ENCODE results near the gene SGCA. TPM values are rescaled to one million over a fixed set of nuclear protein-coding genes. Genes with fewer than 3 reads are reported as not detected.

SGCA gene
- total RNA-seq, 1 donor from 2014 or later: 159 TPM

DNA sequence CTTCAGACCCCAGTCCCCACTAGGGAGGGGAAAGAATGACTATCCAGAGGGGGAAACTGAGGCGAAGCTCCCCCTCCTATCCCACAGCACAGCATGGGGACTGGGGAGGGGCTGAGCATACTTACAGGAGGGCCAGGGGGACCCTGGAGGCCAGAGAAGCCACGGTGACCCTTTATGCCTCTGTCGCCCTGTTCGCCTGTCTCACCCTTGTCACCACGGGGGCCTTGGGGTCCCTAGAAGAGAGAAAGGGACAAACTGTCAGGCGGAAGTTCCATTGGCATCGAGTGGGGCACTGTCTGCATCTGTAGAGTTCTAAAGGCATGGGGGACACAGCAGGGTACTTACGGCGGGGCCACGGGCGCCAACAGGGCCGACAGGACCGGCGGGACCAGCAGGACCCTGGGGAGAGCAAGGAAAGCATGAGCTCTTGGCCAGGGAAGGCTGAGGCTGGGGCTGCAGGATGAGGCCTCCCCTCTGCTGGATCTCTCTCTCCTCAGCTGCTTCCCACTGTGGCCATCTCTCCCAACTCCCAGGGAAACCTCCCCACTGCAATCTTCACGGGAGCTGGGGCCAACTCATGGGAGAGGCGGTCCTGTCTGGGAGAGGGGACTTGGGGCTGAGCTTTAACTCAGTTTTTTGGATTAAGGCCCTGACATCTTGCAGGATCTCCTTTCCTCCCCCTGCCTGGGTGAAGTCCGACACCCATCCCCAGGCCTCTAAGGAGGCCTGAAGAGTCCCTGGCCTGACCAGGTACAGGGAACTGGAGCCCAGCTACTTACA, 22.1 kb downstream of the SGCA start:
- DNase-seq (ENCODE audit: low spot score): no peak
- intact Hi-C loops (cut with DNase I): no loop called here

DNA sequence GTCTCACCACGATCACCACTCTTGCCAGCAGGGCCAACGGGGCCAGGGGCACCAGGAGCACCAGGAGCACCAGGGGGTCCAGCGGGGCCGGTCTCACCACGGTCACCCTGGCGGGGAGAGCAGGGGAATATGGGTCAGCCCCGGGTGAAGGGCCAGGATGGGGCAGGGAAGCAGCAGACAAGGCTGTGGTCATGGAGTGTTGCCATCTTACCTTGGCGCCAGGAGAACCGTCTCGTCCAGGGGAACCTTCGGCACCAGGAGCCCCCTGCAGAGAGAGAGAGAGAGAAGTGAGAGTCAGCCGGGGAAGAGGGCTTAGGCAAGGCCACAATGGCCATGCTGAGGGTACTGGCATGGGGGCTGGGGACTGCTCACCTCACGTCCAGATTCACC, 22.7 kb downstream of the SGCA start:
- no peak for DNase-seq (ENCODE audit: low spot score)
- intact Hi-C loops (cut with DNase I): no loop called here

DNA sequence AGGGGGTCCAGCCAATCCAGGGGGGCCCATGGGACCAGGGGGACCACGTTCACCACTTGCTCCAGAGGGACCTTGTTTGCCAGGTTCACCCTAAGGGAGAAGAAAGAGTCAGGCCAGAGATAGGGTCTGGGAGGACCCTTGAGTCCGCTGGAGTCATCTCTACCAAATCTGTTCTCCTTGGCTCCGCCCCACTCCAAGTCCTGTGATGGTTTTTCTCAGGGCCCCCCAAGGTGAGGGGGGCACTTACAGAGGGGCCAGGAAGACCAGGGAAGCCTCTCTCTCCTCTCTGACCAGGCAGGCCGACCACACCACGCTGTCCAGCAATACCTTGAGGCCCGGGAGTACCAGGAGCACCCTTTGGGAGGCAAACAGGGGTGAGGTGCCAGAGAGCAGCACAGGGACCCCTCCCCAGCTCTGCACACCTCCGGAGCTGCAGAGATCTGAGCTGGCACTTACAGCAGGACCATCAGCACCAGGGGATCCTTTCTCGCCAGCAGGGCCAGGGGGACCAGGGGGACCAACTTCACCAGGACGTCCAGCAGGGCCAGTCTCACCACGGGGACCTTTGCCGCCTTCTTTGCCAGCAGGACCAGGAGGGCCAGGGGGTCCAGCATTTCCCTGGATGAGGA, 23.2 kb downstream of the SGCA start:
- no peak for DNase-seq (ENCODE audit: low spot score)
- intact Hi-C loops (cut with DNase I): no loop called here

DNA sequence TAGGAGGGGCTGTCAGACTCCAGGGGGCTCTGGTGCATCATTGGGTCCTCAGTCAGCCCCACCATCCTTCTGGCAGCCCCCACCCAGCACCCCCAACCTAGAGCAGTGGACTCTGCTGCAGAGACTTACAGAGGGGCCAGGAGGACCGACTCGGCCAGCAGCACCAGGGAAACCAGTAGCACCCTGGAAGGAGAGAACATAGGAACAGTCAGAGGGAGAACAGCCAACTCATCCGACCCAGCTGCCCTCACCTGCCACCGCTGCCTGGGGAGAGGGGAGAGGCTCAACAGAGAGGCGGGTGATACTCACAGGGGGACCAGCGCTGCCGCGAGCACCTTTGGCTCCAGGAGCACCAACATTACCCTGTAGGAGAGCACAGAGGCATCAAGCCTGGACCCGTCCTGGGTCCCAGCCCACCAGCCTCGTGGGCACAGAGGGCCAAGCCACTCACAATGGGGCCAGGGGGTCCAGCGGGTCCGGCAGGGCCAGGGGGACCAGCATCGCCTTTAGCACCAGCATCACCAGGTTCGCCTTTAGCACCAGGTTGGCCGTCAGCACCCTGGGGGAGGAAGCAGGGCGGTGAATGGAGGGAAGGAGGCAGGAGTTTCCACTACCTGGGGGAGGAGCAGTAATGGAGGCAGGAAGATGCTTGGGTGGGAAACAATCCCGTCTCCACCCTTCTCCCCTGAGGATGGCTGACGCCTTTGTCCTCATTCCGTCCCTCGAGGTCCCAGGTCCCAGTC, 23.9 kb downstream of the SGCA start:
- DNase-seq (ENCODE audit: low spot score): no peak
- intact Hi-C loops (cut with DNase I): no loop called here

DNA sequence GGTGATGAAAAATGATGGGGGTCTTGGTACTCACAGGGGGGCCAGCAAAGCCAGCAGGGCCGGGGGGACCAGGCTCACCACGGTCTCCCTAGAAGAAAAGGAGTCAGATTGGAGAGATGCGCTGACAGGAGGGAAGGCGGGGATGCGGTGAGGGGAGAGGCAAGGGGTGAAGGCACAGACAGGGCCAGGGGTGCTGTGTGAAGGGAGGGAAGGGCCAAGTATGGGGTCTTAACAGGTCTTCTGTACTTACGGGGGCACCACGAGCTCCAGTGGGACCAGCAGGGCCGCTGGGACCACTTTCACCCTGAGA, 24.4 kb downstream of the SGCA start:
- intact Hi-C loops (cut with DNase I): no loop called here
- no peak for DNase-seq (ENCODE audit: low spot score)

DNA sequence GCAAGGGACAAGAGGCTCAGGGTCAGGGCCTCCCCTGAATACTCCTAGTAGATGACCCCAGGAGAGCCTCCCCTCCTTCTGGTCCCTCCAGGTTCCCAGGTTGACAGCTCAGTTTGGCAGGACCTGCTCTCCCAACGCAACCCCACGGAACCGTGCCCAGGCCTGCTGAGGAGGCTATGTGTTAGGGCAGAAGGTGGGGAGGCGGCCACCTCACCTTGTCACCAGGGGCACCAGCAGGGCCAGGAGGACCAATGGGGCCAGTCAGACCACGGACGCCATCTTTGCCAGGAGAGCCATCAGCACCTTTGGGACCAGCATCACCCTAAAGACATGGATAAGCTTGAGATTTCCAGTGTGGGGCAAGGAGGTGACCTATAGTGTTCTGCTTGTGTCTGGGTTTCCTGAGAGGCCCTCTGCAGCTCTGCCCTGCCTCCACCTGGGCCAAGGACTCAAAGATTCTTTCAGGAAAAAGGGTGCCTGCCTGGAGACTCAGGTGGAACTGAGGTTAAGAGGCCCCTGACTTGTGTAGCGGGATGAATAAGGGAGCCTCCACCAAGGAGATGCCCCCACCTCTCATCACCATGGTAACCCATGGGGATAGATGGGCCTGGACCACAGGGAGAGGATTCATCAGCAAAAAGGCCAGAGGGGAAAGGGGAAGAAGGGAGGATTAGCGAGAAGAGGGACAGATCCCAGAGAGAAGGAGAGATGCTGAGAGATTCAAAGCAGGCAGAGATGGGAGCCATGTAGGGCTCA, 25.0 kb downstream of the SGCA start:
- intact Hi-C loops (cut with DNase I): no loop called here
- no peak for DNase-seq (ENCODE audit: low spot score)

DNA sequence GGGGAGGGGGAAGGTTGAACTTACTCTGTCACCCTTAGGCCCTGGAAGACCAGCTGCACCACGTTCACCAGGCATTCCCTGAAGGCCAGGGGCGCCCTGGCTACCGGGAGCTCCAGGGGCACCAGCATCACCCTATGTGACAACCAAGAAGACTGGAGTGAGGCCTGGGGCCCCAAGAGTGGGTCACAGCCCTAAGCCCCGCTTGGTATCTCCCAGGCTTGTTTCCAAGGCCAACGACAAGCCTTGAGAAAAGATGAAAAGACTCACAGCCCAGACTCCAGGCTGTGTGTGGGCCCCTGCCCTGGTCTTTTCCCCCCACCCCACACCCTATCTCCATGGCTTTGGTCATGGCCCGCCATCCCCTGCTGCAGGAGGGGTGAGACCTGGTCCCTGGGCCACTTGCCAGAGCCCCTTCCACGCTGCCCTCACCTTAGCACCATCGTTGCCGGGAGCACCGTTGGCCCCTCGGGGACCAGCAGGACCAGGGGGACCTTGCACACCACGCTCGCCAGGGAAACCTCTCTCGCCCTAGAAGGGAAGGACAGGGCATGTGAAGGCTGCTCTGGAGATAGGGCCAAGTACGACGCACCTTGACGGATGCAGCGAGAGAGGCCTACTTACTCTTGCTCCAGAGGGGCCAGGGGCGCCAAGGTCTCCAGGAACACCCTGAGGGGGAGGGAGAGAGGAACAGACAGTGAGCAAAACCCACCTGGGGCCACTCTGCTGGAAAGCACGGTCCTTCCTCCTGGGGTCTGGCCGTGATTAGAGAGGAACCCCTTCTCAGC, 25.7 kb downstream of the SGCA start:
- intact Hi-C loops (cut with DNase I): no loop called here
- DNase-seq (ENCODE audit: low spot score): no peak

DNA sequence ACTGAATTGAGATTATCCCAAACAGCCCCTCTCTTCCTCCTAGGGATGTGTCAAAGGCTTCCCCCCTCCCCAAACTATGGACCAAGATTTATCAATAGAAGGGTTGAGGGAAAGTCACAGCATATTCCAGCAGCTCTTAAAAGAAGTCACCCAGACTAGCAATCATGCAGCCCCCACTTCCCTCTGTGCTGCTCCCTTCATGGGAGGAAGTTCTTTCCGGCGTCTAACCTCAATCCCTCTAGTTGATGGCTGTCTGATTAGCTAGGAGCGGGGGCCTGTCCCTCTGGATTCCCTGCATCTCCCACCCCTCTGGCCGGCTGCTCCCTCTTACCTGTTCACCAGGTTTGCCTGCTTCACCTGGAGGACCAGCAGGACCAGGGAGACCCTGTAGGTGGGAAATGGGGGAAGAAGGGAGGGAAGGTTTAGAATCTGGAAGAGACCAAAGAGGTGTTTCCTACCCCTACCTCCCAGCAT, 26.4 kb downstream of the SGCA start:
- intact Hi-C loops (cut with DNase I): no loop called here
- no peak for DNase-seq (ENCODE audit: low spot score)

DNA sequence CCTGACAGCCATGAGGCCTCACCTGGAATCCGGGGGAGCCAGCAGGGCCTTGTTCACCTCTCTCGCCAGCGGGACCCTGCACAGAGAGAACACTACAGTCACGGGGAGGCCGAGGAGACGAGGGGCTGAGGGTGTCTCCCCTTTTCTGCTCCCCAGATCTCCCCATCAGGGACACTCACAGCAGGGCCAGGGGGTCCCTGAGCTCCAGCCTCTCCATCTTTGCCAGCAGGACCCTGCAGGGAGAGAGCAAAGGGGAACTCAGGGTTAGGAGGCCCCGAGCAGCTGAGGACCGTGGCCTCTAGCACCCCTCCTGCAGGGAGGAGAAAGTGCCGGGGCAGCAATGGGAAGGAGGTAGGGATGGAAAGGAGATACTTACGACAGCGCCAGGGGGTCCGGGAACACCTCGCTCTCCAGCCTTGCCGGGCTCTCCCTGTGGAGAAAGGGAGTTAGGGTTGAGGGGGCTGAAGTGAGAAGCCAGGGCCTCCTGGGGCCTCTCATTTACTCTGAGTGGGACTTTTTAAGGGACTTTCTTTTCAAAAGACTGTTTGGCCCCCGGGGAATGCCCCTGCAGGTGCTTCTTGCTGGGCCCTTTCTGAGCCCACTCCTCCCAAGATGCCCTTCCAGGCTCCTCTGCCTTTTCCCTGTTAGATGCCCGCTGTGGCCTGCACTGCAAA, 26.9 kb downstream of the SGCA start:
- intact Hi-C loops (cut with DNase I): no loop called here
- DNase-seq (ENCODE audit: low spot score): no peak

DNA sequence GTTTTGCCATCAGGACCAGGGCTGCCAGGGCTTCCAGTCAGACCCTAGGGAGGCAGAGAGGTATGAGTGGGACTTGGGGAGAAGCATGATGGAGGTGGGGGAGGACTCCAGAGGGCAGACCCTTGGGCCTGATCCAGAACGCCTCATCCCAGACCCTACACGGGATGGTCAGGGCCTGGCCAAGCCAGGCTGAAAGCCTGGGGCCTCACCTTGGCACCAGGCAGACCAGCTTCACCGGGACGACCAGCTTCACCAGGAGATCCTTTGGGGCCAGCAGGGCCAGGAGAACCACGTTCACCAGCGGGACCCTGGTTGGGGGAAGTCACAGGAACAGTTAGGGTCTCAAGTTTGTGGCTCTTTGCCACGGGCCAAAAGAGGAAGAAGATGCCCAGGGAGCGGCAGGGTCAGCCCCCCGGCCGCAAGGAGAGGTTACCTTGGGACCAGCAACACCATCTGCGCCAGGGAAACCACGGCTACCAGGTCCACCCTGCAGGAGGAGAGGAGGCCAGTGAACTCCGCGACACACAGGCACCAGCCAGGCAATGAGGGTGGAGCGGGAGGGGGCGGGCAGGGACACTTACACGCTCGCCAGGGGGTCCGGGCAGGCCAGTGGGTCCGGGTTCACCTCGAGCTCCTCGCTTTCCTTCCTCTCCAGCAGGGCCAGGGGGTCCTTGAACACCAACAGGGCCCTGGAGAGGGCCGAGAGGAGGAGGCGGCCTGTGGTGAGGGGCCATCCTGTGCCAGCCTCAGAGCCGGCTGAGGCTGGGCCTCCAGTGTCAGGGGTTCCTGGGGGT, 28.5 kb downstream of the SGCA start:
- intact Hi-C loops (cut with DNase I): no loop called here
- no peak for DNase-seq (ENCODE audit: low spot score)

DNA sequence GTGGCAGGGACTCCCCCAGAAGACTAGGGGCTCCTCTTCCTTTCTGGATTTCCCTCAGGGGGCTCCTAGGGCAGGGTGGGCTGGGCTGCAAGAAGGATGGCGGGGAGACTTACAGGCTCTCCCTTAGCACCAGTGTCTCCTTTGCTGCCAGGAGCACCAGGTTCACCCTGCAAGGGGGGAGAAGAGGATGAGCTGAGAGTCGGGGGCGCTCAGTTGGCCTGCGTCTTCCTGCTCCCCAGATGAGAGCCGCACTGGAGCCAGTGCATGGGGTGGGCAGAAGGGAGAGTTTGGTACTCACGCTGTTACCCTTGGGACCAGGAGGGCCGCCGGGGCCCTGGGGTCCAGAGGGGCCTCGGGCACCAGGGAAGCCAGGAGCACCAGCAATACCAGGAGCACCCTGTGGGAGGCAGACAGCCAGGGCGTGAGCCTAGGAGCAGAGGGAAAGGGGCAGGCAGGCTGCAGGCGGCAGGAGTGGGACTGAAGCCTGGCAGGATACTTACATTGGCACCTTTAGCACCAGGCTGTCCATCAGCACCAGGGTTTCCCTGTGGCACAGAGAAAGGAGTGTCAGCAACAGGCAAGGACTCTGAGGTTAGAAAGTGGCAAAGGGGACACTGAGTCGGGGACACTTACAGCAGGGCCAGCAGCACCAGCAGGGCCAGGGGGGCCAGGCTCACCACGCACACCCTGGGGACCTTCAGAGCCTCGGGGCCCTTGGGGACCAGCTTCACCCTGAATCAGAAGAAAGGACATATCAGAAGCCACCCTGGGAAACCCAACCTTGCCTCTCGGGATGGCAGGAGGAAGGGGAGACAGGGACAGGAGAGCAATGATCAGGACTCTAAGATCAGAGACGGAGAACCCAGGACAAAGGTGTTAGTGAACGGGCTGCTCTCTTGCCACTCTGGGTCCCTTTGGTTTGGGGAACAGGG, 29.4 kb downstream of the SGCA start:
- intact Hi-C loops (cut with DNase I): no loop called here
- no peak for DNase-seq (ENCODE audit: low spot score)

DNA sequence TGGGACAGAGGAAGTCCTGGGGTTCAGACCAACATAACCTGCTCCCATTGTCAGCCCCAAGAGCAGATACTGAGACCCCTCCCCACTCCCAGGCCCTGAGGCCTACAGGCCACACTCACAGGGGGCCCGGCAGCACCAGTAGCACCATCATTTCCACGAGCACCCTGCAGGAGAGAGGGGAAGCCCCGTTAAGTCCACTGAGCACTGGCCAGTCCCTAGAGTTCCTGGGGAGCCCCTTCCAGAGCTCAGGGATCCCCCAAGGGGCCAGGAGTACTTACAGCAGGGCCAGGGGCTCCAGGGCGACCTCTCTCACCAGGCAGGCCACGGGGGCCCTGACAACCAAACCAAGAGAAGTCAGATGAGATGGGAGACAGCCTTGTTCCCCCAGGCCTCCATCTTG, 30.2 kb downstream of the SGCA start:
- no peak for DNase-seq (ENCODE audit: low spot score)
- intact Hi-C loops (cut with DNase I): no loop called here

DNA sequence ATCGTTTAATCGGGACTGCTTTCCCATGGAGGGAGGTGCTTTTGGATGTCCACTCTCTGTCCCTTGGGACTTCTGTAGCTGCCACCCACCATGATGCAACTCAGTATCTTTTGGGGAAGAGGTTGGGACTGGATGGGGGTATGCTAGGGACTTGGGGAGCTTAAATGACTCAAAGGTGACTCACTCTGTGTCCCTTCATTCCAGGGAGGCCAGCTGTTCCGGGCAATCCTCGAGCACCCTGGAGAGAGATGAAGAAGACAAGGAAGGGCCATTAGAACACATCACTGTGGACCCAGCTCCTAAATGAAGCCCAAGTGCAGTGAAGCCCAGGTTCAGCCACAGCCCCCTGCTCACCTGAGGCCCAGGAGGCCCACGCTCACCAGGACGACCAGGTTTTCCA, 31.0 kb downstream of the SGCA start:
- no peak for DNase-seq (ENCODE audit: low spot score)
- intact Hi-C loops (cut with DNase I): no loop called here

DNA sequence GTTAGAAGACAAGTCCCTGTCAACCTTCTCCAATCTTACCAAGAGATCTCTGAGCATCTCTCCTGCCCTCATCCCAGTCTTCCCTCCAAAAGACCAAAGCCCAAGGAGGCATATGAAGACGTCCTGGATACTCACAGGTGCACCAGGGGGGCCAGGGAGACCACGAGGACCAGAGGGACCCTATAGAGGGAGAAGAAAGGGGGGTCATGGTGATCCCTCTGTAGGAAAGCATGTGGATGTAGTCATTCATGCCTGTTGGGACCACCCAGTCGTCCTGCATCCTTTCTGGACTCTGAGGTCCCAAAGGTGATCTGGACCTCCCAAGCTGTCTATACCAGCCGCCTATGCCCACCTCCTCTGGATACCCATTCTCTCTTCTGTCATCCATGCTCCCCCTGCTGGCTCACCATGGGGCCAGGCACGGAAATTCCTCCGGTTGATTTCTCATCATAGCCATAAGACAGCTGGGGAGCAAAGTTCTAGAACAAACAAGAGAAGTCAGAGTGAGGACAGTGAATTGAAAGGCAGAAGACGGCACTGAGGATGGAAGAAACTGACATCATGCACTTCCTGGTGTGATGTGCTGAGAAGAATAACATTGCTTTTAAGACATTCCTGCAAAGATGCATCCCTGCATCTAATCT, 32.3 kb downstream of the SGCA start:
- no peak for DNase-seq (ENCODE audit: low spot score)
- intact Hi-C loops (cut with DNase I): loop anchor here (2.0 kb wide), 1 partner anchor 29 kb away; no protein-coding TSS in a partner anchor

DNA sequence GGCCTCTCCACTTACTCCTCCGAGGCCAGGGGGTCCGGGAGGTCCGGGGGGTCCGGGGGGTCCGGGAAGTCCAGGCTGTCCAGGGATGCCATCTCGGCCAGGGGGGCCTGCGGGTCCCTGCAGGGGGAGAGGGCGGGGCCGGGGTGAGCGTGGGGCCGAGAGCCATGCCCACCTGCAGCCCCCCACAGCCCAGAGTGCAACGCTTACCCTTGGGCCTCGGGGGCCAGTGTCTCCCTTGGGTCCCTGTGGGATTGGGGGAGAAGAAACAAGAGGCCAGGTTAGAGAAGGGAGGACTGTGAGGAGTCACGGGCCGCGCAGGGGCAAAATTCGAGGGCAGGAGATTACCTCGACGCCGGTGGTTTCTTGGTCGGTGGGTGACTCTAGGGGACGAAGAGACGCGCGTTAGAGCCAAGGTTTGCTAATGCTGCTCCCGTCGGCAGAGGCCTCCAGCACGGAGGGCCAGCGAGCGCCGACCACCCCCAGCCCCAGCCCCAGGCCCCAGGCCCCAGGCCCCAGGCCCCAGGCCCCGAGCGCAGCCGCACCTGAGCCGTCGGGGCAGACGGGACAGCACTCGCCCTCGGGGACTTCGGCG, 33.5 kb downstream of the SGCA start:
- intact Hi-C loops (cut with DNase I): loop anchor here (2.0 kb wide), 1 partner anchor 31 kb away; no protein-coding TSS in a partner anchor

More for the DNA sequence above, 33.5 kb downstream of the SGCA start:
- DNase-seq (ENCODE audit: low spot score): no peak

All from cardiac septum (tissue), 1 donor.